GM21576 (cell line): Measurements from ENCODE around the gene FEN1.

Experiments used
- ATAC-seq: cut with Tn5 transposase; IDR thresholded peaks from one replicate; pipeline ENCODE4 v1.9.1; 2021; ENCODE audit warnings: mild to moderate bottlenecking, moderate library complexity; ENCODE audit not compliant: unreplicated experiment

FEN1 gene

GRCh38 chr11:61756452-61757212, 36.1 kb upstream of the FEN1 start:
- ATAC-seq, result no peak

- no peak for ATAC-seq
Measured at GRCh38 chr11:61757213-61757862, 35.4 kb upstream of the FEN1 start.

GRCh38 chr11:61760946-61761345, 31.8 kb upstream of the FEN1 start:
- no peak for ATAC-seq

GRCh38 chr11:61761440-61762222, 31.1 kb upstream of the FEN1 start:
- ATAC-seq, result no peak

GRCh38 chr11:61762223-61762615, 30.5 kb upstream of the FEN1 start:
- ATAC-seq, result no peak

GRCh38 chr11:61762798-61763197, 29.9 kb upstream of the FEN1 start:
- ATAC-seq, result no peak

- ATAC-seq, result no peak
Measured at GRCh38 chr11:61763930-61764605, 28.6 kb upstream of the FEN1 start.

- ATAC-seq, result no peak
Measured at GRCh38 chr11:61764606-61765260, 28.0 kb upstream of the FEN1 start.

- no peak for ATAC-seq
Measured at GRCh38 chr11:61765550-61766253, 27.0 kb upstream of the FEN1 start.

- no peak for ATAC-seq
Measured at GRCh38 chr11:61766353-61766841, 26.3 kb upstream of the FEN1 start.

- no peak for ATAC-seq
Measured at GRCh38 chr11:61768376-61769076, 24.2 kb upstream of the FEN1 start.

GRCh38 chr11:61769169-61769920, 23.4 kb upstream of the FEN1 start:
- ATAC-seq, result no peak

GRCh38 chr11:61769946-61770683, 22.6 kb upstream of the FEN1 start:
- ATAC-seq, result no peak

- no peak for ATAC-seq
Measured at GRCh38 chr11:61771195-61771894, 21.4 kb upstream of the FEN1 start.

- ATAC-seq, result no peak
Measured at GRCh38 chr11:61771985-61772455, 20.7 kb upstream of the FEN1 start.

- ATAC-seq, result no peak
Measured at GRCh38 chr11:61773356-61773755, 19.4 kb upstream of the FEN1 start.

- ATAC-seq, result no peak
Measured at GRCh38 chr11:61773809-61774208, 18.9 kb upstream of the FEN1 start.
